GM12878 (cell line): ENCODE results near the gene DENND10. TPM values are rescaled to one million over a fixed set of nuclear protein-coding genes. Genes with fewer than 3 reads are reported as not detected.
A peak's percentile ranks its signal among the peaks of the same experiment; 100 is the strongest.

ENCODE experiments used
- ATAC-seq: fragments of 200-7000 bp; cut with Tn5 transposase; 3 replicates; pipeline ENCODE4 v1.9.1; 2020; ENCODE audit warnings: mild to moderate bottlenecking, moderate library complexity
- BruUV-seq: library from RNA; stranded (reverse); fragments of 400-500 nt; replicated peaks from 2 replicates; lab custom pipeline; 2021; lab: Mats Ljungman, UMichigan
- CTCF ChIA-PET: fragments of 300-600 bp; sonication (Branson Sonifier 250); formaldehyde crosslinking; extraction: SDS; loops from one replicate; lab custom pipeline; 2021; ENCODE audit warnings: inconsistent platforms; lab: Yijun Ruan, JAX
- POLR2A ChIA-PET: fragments of 350-600 bp; formaldehyde crosslinking; extraction: SDS; loops from one replicate; lab custom pipeline; 2021; ENCODE audit warnings: inconsistent platforms; lab: Charles Lee
- RAD21 ChIA-PET: fragments of 300-600 bp; sonication (Branson Sonifier 250); formaldehyde crosslinking; loops from one replicate; lab custom pipeline; 2023; ENCODE audit warnings: antibody characterized with exemption; ENCODE audit not compliant: unreplicated experiment; lab: Charles Lee
- SMC1A ChIA-PET: fragments of 300-600 bp; sonication (Branson Sonifier 250); formaldehyde crosslinking; loops from one replicate; lab custom pipeline; 2023; ENCODE audit not compliant: unreplicated experiment, uncharacterized antibody; lab: Charles Lee
- DNase-seq: peaks from one replicate; pipeline ENCODE4 v3.0.0-alpha.2; 2011; ENCODE audit warnings: low read depth, low spot score
- FAIRE-seq: peaks from 3 replicates; lab custom pipeline; 2011; peaks lifted over from hg19 to GRCh38; lab: Jason Lieb, UNC
- H2AFZ ChIP-seq: 2 replicates; pipeline ENCODE4 v1.6.0; 2011; ENCODE audit warnings: low read depth, low read length, control low read depth; ENCODE audit not compliant: control insufficient read depth
- H3K27ac ChIP-seq: 2 replicates; pipeline ENCODE4 v1.5.1; 2011; ENCODE audit warnings: control low read depth; ENCODE audit not compliant: control insufficient read depth, insufficient read depth
- H3K27me3 ChIP-seq, 2 experiments: replicated peaks in 1 of 2; 2 replicates each; pipeline versions ENCODE4 v1.6.0 to v1.6.1; 2011; ENCODE audit warnings: low read length in 1 of 2; ENCODE audit not compliant: control insufficient read depth in 2 of 2, insufficient read depth in 2 of 2
- H3K36me3 ChIP-seq, 2 experiments: 2 replicates each; pipeline ENCODE4 v1.5.1; 2011; ENCODE audit warnings: low read length in 1 of 2; ENCODE audit not compliant: control insufficient read depth in 2 of 2, insufficient read depth in 2 of 2
- H3K4me1 ChIP-seq: 2 replicates; pipeline ENCODE4 v1.6.1; 2011; ENCODE audit warnings: mild to moderate bottlenecking, low read length, moderate library complexity, mixed read lengths; ENCODE audit not compliant: control insufficient read depth, insufficient read depth
- H3K4me2 ChIP-seq: 2 replicates; pipeline ENCODE4 v1.6.0; 2011; ENCODE audit warnings: control low read depth; ENCODE audit not compliant: control insufficient read depth, insufficient read depth
- H3K4me3 ChIP-seq: fragments of 200-600 bp; sonication (generic); 2 replicates; pipeline ENCODE4 v1.5.1; 2016
- H3K79me2 ChIP-seq: 2 replicates; pipeline ENCODE4 v1.6.0; 2011; ENCODE audit warnings: low read length; ENCODE audit not compliant: control insufficient read depth, insufficient read depth
- H3K9ac ChIP-seq: 2 replicates; pipeline ENCODE4 v1.8.0; 2011; ENCODE audit warnings: low read length, control low read depth, mixed read lengths; ENCODE audit not compliant: control insufficient read depth, insufficient read depth
- H3K9me3 ChIP-seq: replicated peaks from 3 replicates; pipeline ENCODE4 v1.5.1; 2011; ENCODE audit warnings: mild to moderate bottlenecking, low read length; ENCODE audit not compliant: control insufficient read depth, insufficient read depth
- H4K20me1 ChIP-seq: 2 replicates; pipeline ENCODE4 v1.6.0; 2011; ENCODE audit not compliant: control insufficient read depth, insufficient read depth
- ESRRA ChIP-seq: IDR thresholded peaks from 2 replicates; pipeline ENCODE4 v1.6.1; 2012; ENCODE audit warnings: mild to moderate bottlenecking, low read length, improper control_type of control experiment
- NFXL1 ChIP-seq: fragments of 450-650 bp; IDR thresholded peaks from 2 replicates; pipeline ENCODE4 v1.6.1; 2017; ENCODE audit warnings: antibody characterized with exemption, mild to moderate bottlenecking, borderline replicate concordance
- SPI1 ChIP-seq: IDR thresholded peaks from 2 replicates; pipeline ENCODE4 v1.6.1; 2011; ENCODE audit warnings: low read depth, mild to moderate bottlenecking, low read length, moderate library complexity, borderline replicate concordance; ENCODE audit not compliant: insufficient read depth
- WGBS: methylation state at CpG from one replicate; pipeline ENCODE4 v1.1.6; 2016; ENCODE audit warnings: low lambda C conversion rate; ENCODE audit not compliant: insufficient replicate concordance, insufficient coverage; ENCODE audit errors: missing lambda C conversion rate; 5-methylcytosine and 5-hydroxymethylcytosine counted together
- in situ Hi-C: fragments of 300-500 bp; cut with MboI; formaldehyde crosslinking; loops from 9 replicates; pipeline ENCODE4 v1.14.3; 2018; ENCODE audit warnings: mixed read lengths
- intact Hi-C: fragments of 100-400 bp; cut with micrococcal nuclease; formaldehyde crosslinking; loops from one replicate; pipeline ENCODE4 v1.14.2; 2022; ENCODE audit not compliant: unreplicated experiment
- polyA plus RNA-seq, 11 experiments: library from polyadenylated mRNA; depleted of rRNA in 4 of 11; unstranded in 6 of 11; stranded (reverse) in 5 of 11; fragments of >200 nt; fragmentation: Nextera tagmentation in 4 of 11; fragmentation: Illumina TruSeq in 1 of 11; extraction: Ambion mirVana in 4 of 11; extraction: Trizol in 1 of 11; gene quantifications; 1 replicate in 1 of 11; 2 replicates in 10 of 11; pipeline versions ENCODE4 v1.2.1 to v1.2.3, GENCODE V29; 2011 to 2016; ENCODE audit warnings: inconsistent platforms in 2 of 11, missing spikeins in 2 of 11, low read depth in 1 of 11
- total RNA-seq, 4 experiments: library from RNA; depleted of rRNA in 3 of 4; stranded (reverse); fragments of >200 nt in 3 of 4; fragmentation: Illumina TruSeq in 1 of 4; extraction: Trizol in 1 of 4; gene quantifications; 2 replicates each; pipeline versions ENCODE4 v1.2.1 to v1.2.3, GENCODE V29; 2013 to 2021
- TF ChIP-seq, protein P1 (sequence below): IDR thresholded peaks from 2 replicates; pipeline ENCODE4 v1.6.1; 2011; ENCODE audit warnings: low read depth, mild to moderate bottlenecking, low read length, moderate library complexity, borderline replicate concordance; ENCODE audit errors: extremely low read depth

The DENND10 gene
- total and polyA plus RNA-seq, 10 of the 15 experiments (the other 5 are each of a cell fraction or from before 2014, with no cell fraction given), result 21.5 to 39.8 (median 26.2) TPM

DNA sequence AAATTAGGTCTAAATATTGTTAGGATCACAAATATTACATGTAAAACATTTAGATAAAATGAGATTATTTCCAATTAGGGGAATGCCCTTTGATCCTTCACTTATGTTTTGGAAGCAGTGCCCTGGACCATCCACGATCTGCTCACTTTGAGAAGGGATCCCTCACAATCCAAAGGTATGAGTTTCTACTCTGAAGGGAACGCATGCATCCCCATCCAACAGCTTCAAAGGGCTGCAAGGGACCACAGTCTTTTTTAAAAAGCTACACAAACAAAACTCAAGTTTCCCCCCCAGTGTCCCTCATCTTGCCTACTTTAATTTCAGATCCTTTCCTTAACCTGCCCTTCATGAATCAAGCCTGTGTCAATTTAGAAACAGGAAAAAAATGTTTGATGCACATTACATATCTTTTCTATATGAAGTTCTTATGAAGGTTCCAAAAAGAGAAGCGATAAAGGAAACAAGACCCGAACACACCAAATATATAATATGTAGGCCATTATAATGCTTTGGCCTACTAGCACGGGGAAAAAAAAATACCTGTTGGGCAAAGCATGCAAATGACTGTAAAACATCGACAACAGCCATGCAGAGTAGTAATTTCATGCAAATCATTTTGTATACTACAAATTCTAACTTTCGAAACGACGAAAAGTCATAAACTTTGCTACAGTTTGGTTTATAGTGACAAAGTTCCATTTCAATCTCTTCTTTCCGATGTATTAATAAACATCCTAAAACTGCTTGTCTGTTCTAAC, 25.3 kb upstream of the DENND10 start:
- H4K20me1 ChIP-seq, result peaks cover 7% of the 10 kb centered on the region
- H3K27ac ChIP-seq, result peak overlapping the region; percentile 94
- ChIA-PET RAD21 (interaction anchor here (1.1 to 1.2 kb wide), 2 partner anchors 101 to 120 kb away, joined by 3 to 5 read pairs; no protein-coding TSS in a partner anchor), SMC1A (interaction anchor here (0.6 to 2.2 kb wide), 7 partner anchors 17 to 1308 kb away, joined by 3 to 9 read pairs (median 4); partner anchors contain the start of gene DENND10), CTCF (no interaction called here), POLR2A (interaction anchor here (0.7 to 1.1 kb wide), 3 partner anchors 23 to 41 kb away, joined by 3 to 7 read pairs (median 5); no protein-coding TSS in a partner anchor)
- in situ Hi-C loops (no loop called here), intact Hi-C loops (loop anchor here (5.0 to 10.0 kb wide), 3 partner anchors 44 to 516 kb away; partner anchors contain the start of gene TIAL1)
- H3K9ac ChIP-seq, result peak overlapping the region; percentile 96
- no peak for DNase-seq
- 2% methylated on average over 10 of the region's 10 CpGs for WGBS
- ATAC-seq, result no peak
- H3K9me3 ChIP-seq, result no peaks in the 10 kb centered on the region
- no TSS peak for BruUV-seq
- peaks cover 3% of the 10 kb centered on the region; the same call in 1 of the 2 replicates for H3K4me1 ChIP-seq
- peaks cover 0 to 12% of the 10 kb centered on the region in 2 experiments; a peak in 3 of 4 replicates for H3K36me3 ChIP-seq
- peak overlapping the region; percentile 83 for H3K4me3 ChIP-seq
- peak overlapping the region; percentile 91 for H3K4me2 ChIP-seq
- no peaks in the 10 kb centered on the region for H3K27me3 ChIP-seq
- TF ChIP-seq, protein P1, sequence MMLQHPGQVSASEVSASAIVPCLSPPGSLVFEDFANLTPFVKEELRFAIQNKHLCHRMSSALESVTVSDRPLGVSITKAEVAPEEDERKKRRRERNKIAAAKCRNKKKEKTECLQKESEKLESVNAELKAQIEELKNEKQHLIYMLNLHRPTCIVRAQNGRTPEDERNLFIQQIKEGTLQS, result no peak
- TF ChIP-seq SPI1 (no peak), ESRRA (no peak), NFXL1 (no peak)
- H2AFZ ChIP-seq, result no peak overlapping the region
- no peak for FAIRE-seq
- H3K79me2 ChIP-seq, result peaks cover 77% of the 10 kb centered on the region
